H1 (cell line): ENCODE data around the gene CHRNA4. TPM values are rescaled to one million over a fixed set of nuclear protein-coding genes. Genes with fewer than 3 reads are reported as not detected.
A peak's percentile ranks its signal among the peaks of the same experiment; 100 is the strongest.

Source experiments
- CTCF ChIA-PET: fragments of 300-600 bp; sonication (Branson Sonifier 250); formaldehyde crosslinking; loops from one replicate; lab custom pipeline; 2021; ENCODE audit not compliant: partially characterized antibody; lab: Charles Lee
- POLR2A ChIA-PET: fragments of 300-600 bp; sonication (Branson Sonifier 250); formaldehyde crosslinking; loops from one replicate; lab custom pipeline; 2021; ENCODE audit warnings: inconsistent platforms; ENCODE audit not compliant: partially characterized antibody; lab: Charles Lee
- DNase-seq, 2 experiments: peaks; one replicate each; pipeline versions ENCODE4 v3.0.0 to v3.0.0-alpha.2; 2010 to 2022; ENCODE audit warnings: low spot score in 2 of 2, low read depth in 1 of 2, mixed read lengths in 1 of 2
- FAIRE-seq: peaks from 2 replicates; lab custom pipeline; 2011; peaks lifted over from hg19 to GRCh38; lab: Jason Lieb, UNC
- H2AFZ ChIP-seq: 2 replicates; pipeline ENCODE4 v1.8.1; 2012; ENCODE audit warnings: low read length, inconsistent platforms
- H2AK5ac ChIP-seq: 2 replicates; pipeline ENCODE4 v1.6.1; 2013; ENCODE audit warnings: low read depth, low read length
- H2BK120ac ChIP-seq: replicated peaks from 2 replicates; pipeline ENCODE3; 2013; ENCODE audit warnings: low read depth, low read length, inconsistent platforms
- H2BK12ac ChIP-seq: 2 replicates; pipeline ENCODE4 v1.6.1; 2013; ENCODE audit warnings: low read depth, low read length
- H2BK15ac ChIP-seq: 2 replicates; pipeline ENCODE4 v1.6.1; 2013; ENCODE audit warnings: low read length
- H2BK20ac ChIP-seq: 2 replicates; pipeline ENCODE4 v1.6.1; 2013; ENCODE audit warnings: low read length
- H2BK5ac ChIP-seq: 2 replicates; pipeline ENCODE4 v1.6.1; 2013; ENCODE audit warnings: low read depth, low read length
- H3K14ac ChIP-seq: 2 replicates; pipeline ENCODE4 v1.6.1; 2013; ENCODE audit warnings: inconsistent platforms; ENCODE audit not compliant: insufficient read length
- H3K18ac ChIP-seq: 2 replicates; pipeline ENCODE4 v1.6.1; 2013; ENCODE audit warnings: low read length; ENCODE audit errors: extremely low read depth
- H3K23ac ChIP-seq: 2 replicates; pipeline ENCODE4 v1.6.1; 2013; ENCODE audit warnings: inconsistent platforms; ENCODE audit not compliant: insufficient read length
- H3K23me2 ChIP-seq: 2 replicates; pipeline ENCODE4 v1.6.1; 2013; ENCODE audit warnings: low read depth, low read length
- H3K27ac ChIP-seq: 2 replicates; pipeline ENCODE4 v1.6.1; 2011; ENCODE audit warnings: low read depth, low read length, inconsistent platforms
- H3K27me3 ChIP-seq, 4 experiments: replicated peaks in 1 of 4; 1 replicate in 1 of 4; 2 replicates in 3 of 4; pipeline versions ENCODE4 v1.6.1 to v1.8.1; 2011 to 2013; ENCODE audit warnings: low read length in 3 of 4, mild to moderate bottlenecking in 3 of 4, inconsistent platforms in 2 of 4, mixed read lengths in 2 of 4, moderate library complexity in 1 of 4; ENCODE audit not compliant: control insufficient read depth in 3 of 4, insufficient read depth in 3 of 4; ENCODE audit errors: extremely low read depth in 1 of 4
- H3K36me3 ChIP-seq, 4 experiments: 2 replicates each; pipeline versions ENCODE4 v1.6.1 to v1.8.1; 2011 to 2013; ENCODE audit warnings: mild to moderate bottlenecking in 4 of 4, low read length in 3 of 4, moderate library complexity in 2 of 4, control low read depth in 1 of 4, inconsistent platforms in 1 of 4; ENCODE audit not compliant: insufficient read depth in 4 of 4, control insufficient read depth in 2 of 4
- H3K4ac ChIP-seq: replicated peaks from 2 replicates; pipeline ENCODE3; 2013; ENCODE audit warnings: low read length, low read depth, mixed read lengths, inconsistent platforms; ENCODE audit not compliant: insufficient read length
- H3K4me1 ChIP-seq, 4 experiments: replicated peaks in 1 of 4; 1 replicate in 1 of 4; 2 replicates in 3 of 4; pipeline versions ENCODE4 v1.6.1 to v1.8.1; 2011 to 2013; ENCODE audit warnings: low read length in 3 of 4, inconsistent platforms in 2 of 4, mixed read lengths in 1 of 4; ENCODE audit not compliant: insufficient read depth in 4 of 4, control insufficient read depth in 3 of 4
- H3K4me2 ChIP-seq, 2 experiments: 2 replicates each; pipeline versions ENCODE4 v1.6.1 to v1.8.1; 2011 to 2013; ENCODE audit warnings: low read depth in 2 of 2, low read length in 2 of 2, control low read depth in 1 of 2, inconsistent platforms in 1 of 2, mild to moderate bottlenecking in 1 of 2; ENCODE audit not compliant: insufficient read depth in 1 of 2
- H3K4me3 ChIP-seq, 4 experiments: fragments of 200-600, 300-600 bp in 1 of 4; sonication (generic), shearing (Covaris generic), sonication (Bioruptor Twin) in 1 of 4; 2 replicates each; pipeline versions ENCODE4 v1.5.1 to v1.8.1; 2011 to 2016; ENCODE audit warnings: low read length in 4 of 4, low read depth in 3 of 4, control low read depth in 2 of 4, inconsistent platforms in 2 of 4, mild to moderate bottlenecking in 2 of 4, mixed read lengths in 1 of 4, moderate library complexity in 1 of 4; ENCODE audit not compliant: insufficient read depth in 2 of 4; ENCODE audit errors: extremely low read depth in 1 of 4
- H3K56ac ChIP-seq: replicated peaks from 2 replicates; pipeline ENCODE3; 2013; ENCODE audit warnings: low read depth, mild to moderate bottlenecking, mixed read lengths, low read length, inconsistent platforms; ENCODE audit not compliant: insufficient read length
- H3K79me1 ChIP-seq: 2 replicates; pipeline ENCODE4 v1.6.1; 2013; ENCODE audit warnings: low read depth, low read length, control low read depth
- H3K79me2 ChIP-seq, 2 experiments: 2 replicates each; pipeline versions ENCODE4 v1.6.1 to v1.8.1; 2012 to 2013; ENCODE audit warnings: low read length in 2 of 2, mild to moderate bottlenecking in 2 of 2, inconsistent platforms in 1 of 2; ENCODE audit not compliant: insufficient read depth in 2 of 2, control insufficient read depth in 1 of 2
- H3K9ac ChIP-seq, 4 experiments: replicated peaks in 1 of 4; 1 replicate in 1 of 4; 2 replicates in 3 of 4; pipeline versions ENCODE4 v1.6.1 to v1.8.1; 2011 to 2013; ENCODE audit warnings: low read depth in 3 of 4, low read length in 3 of 4, control low read depth in 2 of 4, mild to moderate bottlenecking in 2 of 4, moderate library complexity in 2 of 4, inconsistent platforms in 1 of 4; ENCODE audit errors: extremely low read depth in 1 of 4
- H3K9me3 ChIP-seq, 2 experiments: 2 replicates each; pipeline versions ENCODE4 v1.6.1 to v1.8.1; 2012 to 2013; ENCODE audit warnings: mild to moderate bottlenecking in 2 of 2, moderate library complexity in 2 of 2, control low read depth in 1 of 2, inconsistent platforms in 1 of 2, low read depth in 1 of 2, low read length in 1 of 2, mixed read lengths in 1 of 2; ENCODE audit not compliant: insufficient read depth in 2 of 2
- H4K20me1 ChIP-seq, 2 experiments: replicated peaks in 1 of 2; 2 replicates each; pipeline versions ENCODE3 to v1.8.1; 2011 to 2013; ENCODE audit warnings: inconsistent platforms in 2 of 2, low read length in 2 of 2, mild to moderate bottlenecking in 1 of 2; ENCODE audit not compliant: insufficient read depth in 2 of 2, control insufficient read depth in 1 of 2
- H4K5ac ChIP-seq: 2 replicates; pipeline ENCODE4 v1.6.1; 2013; ENCODE audit warnings: low read length, low read depth, mixed read lengths, inconsistent platforms; ENCODE audit not compliant: insufficient read length
- H4K8ac ChIP-seq: 2 replicates; pipeline ENCODE4 v1.8.0; 2013; ENCODE audit warnings: mild to moderate bottlenecking, moderate library complexity, low read length, inconsistent platforms; ENCODE audit not compliant: insufficient read depth; ENCODE audit errors: extremely low read depth
- H4K91ac ChIP-seq: replicated peaks from 2 replicates; pipeline ENCODE3; 2013; ENCODE audit warnings: low read length, mixed read lengths, inconsistent platforms; ENCODE audit not compliant: insufficient read length
- CEBPB ChIP-seq: IDR thresholded peaks from 2 replicates; pipeline ENCODE4 v1.6.1; 2012; ENCODE audit warnings: low read depth, low read length
- EZH2 ChIP-seq: fragments of 200-600 bp; sonication (generic); IDR thresholded peaks from 2 replicates; pipeline ENCODE4 v1.7.1; 2012; ENCODE audit warnings: low read depth, mild to moderate bottlenecking, moderate library complexity, low read length, inconsistent platforms; ENCODE audit not compliant: severe bottlenecking
- HDAC6 ChIP-seq: IDR thresholded peaks from one replicate; pipeline ENCODE4 v1.7.1; 2012; ENCODE audit warnings: low read depth, mild to moderate bottlenecking, inconsistent platforms, low read length, moderate library complexity
- POLR2A ChIP-seq, 2 experiments: IDR thresholded peaks; 1 replicate in 1 of 2; 2 replicates in 1 of 2; pipeline ENCODE4 v1.6.1; 2011; ENCODE audit warnings: low read depth in 2 of 2, low read length in 2 of 2, mild to moderate bottlenecking in 2 of 2; ENCODE audit errors: control extremely low read depth in 1 of 2
- SP1 ChIP-seq: IDR thresholded peaks from 2 replicates; pipeline ENCODE4 v1.6.1; 2011; ENCODE audit warnings: low read depth, low read length
- TAF1 ChIP-seq: IDR thresholded peaks from 2 replicates; pipeline ENCODE4 v1.6.1; 2011; ENCODE audit warnings: mild to moderate bottlenecking, low read depth, low read length
- TEAD4 ChIP-seq: IDR thresholded peaks from 2 replicates; pipeline ENCODE4 v1.6.1; 2012; ENCODE audit warnings: low read depth, low read length, inconsistent platforms, mixed read lengths
- WGBS, 2 experiments: shearing (Covaris generic) in 1 of 2; methylation state at CpG; one replicate each; pipeline versions ENCODE4 v1.1.6 to v1.1.7; 2013 to 2015; ENCODE audit warnings: low lambda C conversion rate in 2 of 2, mixed read lengths in 2 of 2, inconsistent platforms in 1 of 2, low coverage in 1 of 2, missing lambda C conversion rate in 1 of 2; ENCODE audit not compliant: insufficient replicate concordance in 2 of 2, insufficient coverage in 1 of 2, insufficient read length in 1 of 2; ENCODE audit errors: extremely low coverage in 1 of 2, missing lambda C conversion rate in 1 of 2; 5-methylcytosine and 5-hydroxymethylcytosine counted together
- polyA plus RNA-seq, 7 experiments: library from polyadenylated mRNA; depleted of rRNA in 3 of 7; stranded (reverse) in 5 of 7; unstranded in 2 of 7; fragments of >200 nt in 5 of 7; fragments of 200-250 nt in 2 of 7; gene quantifications; 1 replicate in 5 of 7; 2 replicates in 1 of 7; 4 replicates in 1 of 7; pipeline versions ENCODE4 v1.2.1 to v1.2.3, GENCODE V29; 2011 to 2013; ENCODE audit warnings: missing spikeins in 2 of 7, mixed read lengths in 2 of 7
- total RNA-seq: library from RNA; stranded (reverse); fragmentation: NEBNext Ultra II Directional; extraction: Animal tissue kit (Norgen Biotek cat#: 25700); gene quantifications from 2 replicates; pipeline ENCODE4 v1.2.1, GENCODE V29; 2021

Gene CHRNA4
- total and polyA plus RNA-seq, 2 of the 8 experiments (the other 6 are each of a cell fraction or from before 2014, with no cell fraction given): 4.3 to 5.7 TPM

DNA sequence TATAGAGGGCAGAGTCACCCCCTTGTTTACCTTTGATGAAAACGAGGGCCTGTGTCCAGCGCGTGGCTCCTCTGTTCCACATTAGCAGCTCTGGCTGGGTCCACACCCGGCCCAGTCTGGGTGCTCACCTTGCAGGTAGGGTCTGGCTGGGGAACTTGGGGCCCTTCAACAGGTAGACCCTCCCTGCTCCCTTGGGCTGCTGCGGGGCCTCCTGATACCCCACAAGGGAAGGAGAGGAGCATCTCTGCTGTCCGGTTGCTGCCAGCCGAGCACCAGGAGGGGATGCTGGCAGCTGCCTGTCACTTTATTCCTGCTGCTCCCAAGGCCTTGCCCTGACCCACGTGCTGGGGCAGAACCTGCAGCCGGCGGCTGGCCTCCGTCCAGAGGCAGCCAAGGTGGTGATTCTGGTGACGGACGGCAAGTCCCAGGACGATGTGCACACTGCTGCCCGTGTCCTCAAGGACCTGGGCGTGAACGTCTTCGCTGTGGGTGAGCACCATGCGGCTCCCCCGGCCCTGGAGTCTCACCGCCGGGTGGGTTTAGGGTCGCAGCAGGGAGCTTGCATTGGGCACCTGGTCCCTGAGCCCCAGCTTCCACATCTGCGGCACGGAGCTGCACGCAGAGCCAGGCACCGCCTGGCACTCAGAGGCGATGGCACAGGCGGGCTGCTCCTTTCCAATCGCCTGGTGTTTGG is 52.8 kb downstream of the CHRNA4 start:
- Histone ChIP-seq H4K5ac (no peak overlapping the region), H3K36me3 (no peaks in the 10 kb centered on the region; a peak in 1 of 8 replicates), H2BK15ac (no peak overlapping the region), H2BK120ac (no peak overlapping the region), H3K4me1 (no peaks in the 10 kb centered on the region; a peak in 2 of 7 replicates), H2BK5ac (no peak overlapping the region), H3K27ac (no peak overlapping the region), H3K79me1 (no peaks in the 10 kb centered on the region), H2AK5ac (peak overlapping the region; percentile 39; the same call in 1 of the 2 replicates), H3K18ac (no peak overlapping the region), H3K79me2 (no peaks in the 10 kb centered on the region), H3K14ac (no peak overlapping the region), H4K91ac (no peak overlapping the region), H3K4ac (no peak overlapping the region), H3K23me2 (no peaks in the 10 kb centered on the region), H3K56ac (no peak overlapping the region), H4K20me1 (no peaks in the 10 kb centered on the region), H2BK12ac (0 out of 2 replicates have a peak overlapping the region, but pooled peaks have one; percentile 27), H2AFZ (no peak overlapping the region), H3K4me2 (no peak overlapping the region), H3K9ac (no peak overlapping the region), H3K9me3 (no peaks in the 10 kb centered on the region), H4K8ac (no peak overlapping the region; the same call in 1 of the 2 replicates), H2BK20ac (no peak overlapping the region), H3K23ac (no peak overlapping the region), H3K27me3 (no peaks in the 10 kb centered on the region), H3K4me3 (no peak overlapping the region)
- 94% methylated on average over 27 of the region's 30 CpGs; no CpG with 5 or more reads in 1 of the 2 experiments for WGBS, 2 experiments
- POLR2A ChIA-PET: interaction anchor here (1.0 to 1.6 kb wide), 3 partner anchors 14 to 17 kb away, joined by 3 to 6 read pairs (median 3); partner anchors contain the start of gene COL20A1
- CTCF ChIA-PET: interaction anchor here (0.8 to 6.5 kb wide), 37 partner anchors 11 to 737 kb away, joined by 3 to 230 read pairs (median 6); partner anchors contain the start of genes ARFGAP1, CHRNA4 and COL20A1
- FAIRE-seq: no peak
- TF ChIP-seq SP1 (no peak), TAF1 (no peak), TEAD4 (no peak), CEBPB (no peak), POLR2A (IDR thresholded peaks at IDR 0.05; ENCODE audit: control extremely low read depth in 1 of 2, low read depth in 2 of 2, low read length in 2 of 2) (no peak), EZH2 (no peak), HDAC6 (no peak)
- no peak for DNase-seq
